GM12878 (cell line): ENCODE measurements around the gene DTD1.

Experiments
- EED ChIP-seq: sonication (generic); IDR thresholded peaks from 2 replicates; pipeline ENCODE4 v1.6.1; 2016; ENCODE audit warnings: antibody characterized with exemption, low read depth
- RBBP5 ChIP-seq: fragments of 200-600 bp; sonication (generic); conservative IDR thresholded peaks from 2 replicates; pipeline ENCODE4 v1.6.1; 2016

DNA sequence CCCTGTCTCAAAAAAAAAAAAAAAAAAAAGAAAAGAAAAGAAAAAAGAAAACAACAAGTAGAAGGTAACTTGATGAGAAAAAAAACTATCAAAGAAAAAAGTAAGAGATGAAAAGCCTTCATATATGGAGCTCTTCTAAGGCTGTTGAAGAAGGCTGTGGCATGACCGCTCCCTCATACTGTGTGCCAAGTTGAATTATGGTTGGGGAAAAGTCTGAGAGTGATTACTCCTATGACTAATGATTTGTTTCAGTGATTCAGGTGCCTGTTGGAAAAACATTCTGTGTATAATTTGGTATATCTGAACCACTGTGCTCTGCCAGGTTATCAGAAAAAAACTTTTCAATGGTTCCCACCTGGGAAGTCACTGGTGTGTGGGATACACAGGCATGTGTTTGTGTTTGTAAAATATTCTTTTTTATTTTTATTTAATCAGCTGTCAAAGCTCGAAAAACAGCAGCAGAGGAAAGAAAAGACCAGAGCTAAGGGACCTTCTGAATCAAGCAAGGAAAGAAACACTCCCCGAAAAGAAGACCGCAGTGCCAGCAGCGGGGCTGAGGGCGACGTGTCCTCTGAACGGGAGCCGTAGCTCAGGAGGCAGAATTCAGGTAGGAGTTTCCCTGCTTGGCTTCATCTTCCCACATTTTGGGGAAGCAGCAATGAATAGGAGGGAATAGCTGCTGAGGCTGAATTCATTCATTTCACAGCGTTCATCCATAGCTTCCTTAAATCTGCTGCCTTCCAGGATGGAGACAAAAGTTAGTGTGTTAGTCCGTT lies 156.0 kb downstream of the DTD1 start:
- TF ChIP-seq RBBP5 (no peak), EED (no peak)
